Measurements from ENCODE around the gene CYP26B1.

The CYP26B1 gene

GRCh38 chr2:72128059-72128842, 19.4 kb downstream of the CYP26B1 start:
- no peak for DNase-seq

- no peak for DNase-seq
Observed at GRCh38 chr2:72127401-72128058, 20.1 kb downstream of the CYP26B1 start.

GRCh38 chr2:72126186-72127100, 21.2 kb downstream of the CYP26B1 start:
- no peak for DNase-seq

DNA sequence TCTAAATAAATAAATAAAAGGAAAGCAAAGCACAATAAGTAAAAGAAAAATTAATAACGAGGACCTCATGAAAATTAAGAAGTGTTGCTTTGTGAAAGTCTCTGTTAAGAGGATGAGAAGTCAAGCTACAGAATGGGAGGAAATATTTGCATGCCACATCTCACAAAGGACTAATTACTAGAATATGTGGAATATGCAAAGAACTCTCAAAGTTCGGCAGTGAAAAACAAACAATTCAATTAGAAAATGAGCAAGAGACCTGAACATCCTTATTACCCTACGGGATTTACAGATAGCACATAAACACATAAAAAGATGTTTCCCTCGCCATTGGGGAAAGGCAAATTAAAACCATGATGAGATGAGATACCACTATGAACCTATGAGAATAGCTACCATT, 23.3 kb downstream of the CYP26B1 start:
- no peak for DNase-seq

- no peak for DNase-seq
Observed at GRCh38 chr2:72121153-72121552, 26.5 kb downstream of the CYP26B1 start.

GRCh38 chr2:72118951-72119350, 28.7 kb downstream of the CYP26B1 start:
- no peak for DNase-seq

DNA sequence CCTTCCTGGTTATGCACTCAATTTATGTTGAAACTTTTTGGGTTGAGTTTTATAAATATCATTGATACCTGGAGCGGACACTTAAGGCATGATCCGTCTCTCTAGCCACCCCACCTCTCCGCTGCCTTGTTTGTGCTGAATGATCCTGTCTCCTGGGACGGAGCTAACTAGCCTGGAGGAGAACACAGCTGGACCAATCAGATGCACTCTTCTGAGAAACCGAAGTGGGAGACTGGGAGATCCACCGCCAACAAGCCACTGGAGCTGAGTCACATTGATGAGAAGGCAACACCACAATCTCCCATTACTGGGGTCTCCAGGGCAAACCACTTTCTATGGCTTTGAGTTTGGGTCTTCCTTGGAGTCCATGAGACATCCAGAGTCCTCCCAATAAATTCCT, 29.3 kb downstream of the CYP26B1 start:
- DNase-seq: no peak

DNA sequence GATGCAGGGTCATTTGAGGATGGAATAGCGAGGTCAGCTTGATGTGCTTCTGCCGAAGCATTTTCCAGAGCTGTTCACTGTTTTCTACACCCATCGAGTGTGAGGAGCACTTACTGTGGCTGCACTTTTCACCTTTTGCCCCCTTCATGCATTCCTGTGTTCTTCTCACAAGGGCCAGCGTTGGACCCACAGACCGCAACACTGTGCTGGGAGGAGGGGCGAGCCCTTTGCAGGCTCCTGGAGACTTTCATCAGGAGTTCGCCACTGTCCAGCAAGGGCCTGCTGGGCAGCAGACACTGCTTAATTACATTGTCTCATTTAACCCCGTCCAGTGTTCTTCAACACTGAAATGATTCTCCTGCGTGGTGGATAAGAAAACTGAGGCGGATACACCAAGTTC, 29.9 kb downstream of the CYP26B1 start:
- DNase-seq: no peak

GRCh38 chr2:72117029-72117428, 30.6 kb downstream of the CYP26B1 start:
- no peak for DNase-seq

GRCh38 chr2:72116081-72116533, 31.6 kb downstream of the CYP26B1 start:
- no peak for DNase-seq

GRCh38 chr2:72115110-72116080, 32.3 kb downstream of the CYP26B1 start:
- DNase-seq: peak; percentile 98

- no peak for DNase-seq
Observed at GRCh38 chr2:72114693-72115051, 33.0 kb downstream of the CYP26B1 start.

- DNase-seq: no peak
Observed at GRCh38 chr2:72113847-72114692, 33.6 kb downstream of the CYP26B1 start.

GRCh38 chr2:72112981-72113846, 34.4 kb downstream of the CYP26B1 start:
- no peak for DNase-seq

DNA sequence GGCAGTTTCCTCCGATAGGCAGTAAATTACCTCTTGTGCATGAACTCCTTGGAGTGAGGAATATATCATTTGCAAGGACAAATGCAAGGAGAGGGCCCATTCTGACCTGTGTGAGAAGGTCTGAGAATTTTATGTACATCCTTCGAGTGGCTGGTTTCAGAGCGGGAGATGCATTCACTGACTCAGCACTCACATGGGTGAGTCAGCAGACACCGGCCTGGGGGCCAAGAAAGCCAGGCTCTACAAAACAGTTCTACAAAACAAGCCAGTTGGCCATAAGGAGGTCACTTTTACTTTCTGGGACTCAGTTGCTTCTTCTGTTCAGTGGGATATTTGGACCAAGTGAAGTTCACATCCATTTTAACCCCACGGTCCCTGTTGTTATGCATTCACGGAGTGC, 35.3 kb downstream of the CYP26B1 start:
- no peak for DNase-seq

- no peak for DNase-seq
Observed at GRCh38 chr2:72111061-72111460, 36.6 kb downstream of the CYP26B1 start.

DNA sequence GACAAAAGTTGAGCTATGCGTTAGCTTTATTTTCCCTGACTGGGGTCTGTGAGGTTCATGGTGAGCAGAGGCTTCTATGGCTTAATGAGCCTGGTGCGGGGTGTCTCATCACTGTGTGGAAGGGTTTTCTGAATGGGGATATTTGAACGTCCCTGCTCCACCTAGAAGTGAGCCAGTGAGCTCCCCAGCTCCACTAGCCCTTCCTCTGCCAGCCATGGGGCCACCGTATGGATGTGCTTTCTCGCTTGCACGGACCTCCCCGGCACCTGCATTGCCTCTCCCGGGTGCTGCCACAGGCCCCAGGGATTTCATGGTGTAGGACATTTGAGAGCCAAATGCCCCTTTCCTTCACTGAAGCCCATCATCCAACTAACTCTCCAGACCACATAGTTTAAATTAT, 37.8 kb downstream of the CYP26B1 start:
- no peak for DNase-seq

GRCh38 chr2:72109291-72109690, 38.4 kb downstream of the CYP26B1 start:
- DNase-seq: no peak

- DNase-seq: no peak
Observed at GRCh38 chr2:72108121-72108520, 39.5 kb downstream of the CYP26B1 start.

DNA sequence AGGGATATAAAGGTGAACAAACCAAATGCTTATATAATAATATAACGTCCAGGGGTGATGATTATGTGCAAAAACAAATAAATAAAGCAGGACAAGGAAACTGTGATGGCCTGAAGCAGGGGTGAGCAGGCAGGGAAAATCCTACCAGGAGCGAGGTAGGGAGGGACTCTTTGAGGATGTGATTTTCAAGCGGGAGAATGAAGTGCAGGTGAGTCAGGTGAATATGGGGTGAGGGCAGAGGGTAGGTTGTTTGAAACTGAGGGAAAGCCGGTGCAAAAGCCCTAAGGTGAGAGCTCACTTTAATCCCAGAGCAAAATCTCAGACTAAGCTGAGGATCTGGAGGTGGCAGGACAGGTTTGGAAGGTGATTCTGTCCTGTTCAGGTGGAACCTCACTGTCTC, 40.7 kb downstream of the CYP26B1 start:
- DNase-seq: no peak

Measured in NCI-H226 (cell line).